Measurements from ENCODE around the gene DNA2.
"Not testable (repeated sequence)": the region's sequence is repeated elsewhere in the genome, so short reads cannot be mapped to it uniquely, and the experiment has no call there.

Gene DNA2

DNA sequence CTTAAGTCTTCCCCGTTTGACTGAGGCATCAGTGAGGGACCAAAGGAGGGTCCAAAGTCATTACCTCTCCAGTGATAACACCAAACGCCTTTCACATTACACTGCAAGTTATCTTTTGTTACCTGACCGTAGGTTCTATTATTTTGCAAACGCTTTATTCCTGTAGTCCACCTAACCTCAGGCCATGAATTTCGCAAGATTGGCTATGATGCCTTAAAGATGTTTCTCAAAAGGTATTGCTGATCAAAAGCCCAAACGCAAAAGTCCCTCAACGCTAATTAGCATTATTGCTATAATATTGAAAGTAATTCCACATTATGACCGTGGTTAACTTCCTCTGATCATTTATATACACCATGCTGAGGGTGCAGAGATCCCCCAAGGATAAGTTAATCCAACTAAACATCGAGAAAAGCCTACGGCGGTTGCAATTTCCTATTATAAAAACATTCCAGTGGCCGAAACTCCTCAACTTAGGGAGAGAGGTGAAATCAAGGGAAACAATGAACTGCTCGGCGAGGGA lies 649 bp downstream of the DNA2 start:
- Histone ChIP-seq H2AFZ (ENCODE audit: low read depth, low read length, severe bottlenecking) (peak overlapping the region; percentile 99), H3F3A (ENCODE audit: insufficient read depth) (peaks cover 7% of the 10 kb centered on the region; the same call in 1 of the 2 replicates), H3K79me2 (ENCODE audit: insufficient read depth, low read length) (peaks cover 37% of the 10 kb centered on the region), H4K20me1 (ENCODE audit: low read depth, low read length) (no peaks in the 10 kb centered on the region; the same call in 1 of the 2 replicates), H3K9ac (ENCODE audit: low read length) (peak overlapping the region; percentile 95), H3K4me2 (ENCODE audit: low read depth, low read length, poor library complexity, severe bottlenecking) (peak overlapping the region; percentile 68), H3K9me3 (ENCODE audit: insufficient read depth, low read length) (no peaks in the 10 kb centered on the region), H3K27ac (ENCODE audit: low read depth, low read length) (peak overlapping the region; percentile 76), H3K9me2 (replicated peaks; ENCODE audit: insufficient read depth, low read length) (no peaks in the 10 kb centered on the region), H3K36me3 (ENCODE audit: low read length) (peaks cover 15% of the 10 kb centered on the region), H3K27me3 (ENCODE audit: low read length) (no peaks in the 10 kb centered on the region), H3K4me3 (ENCODE audit: insufficient read depth, low read length, poor library complexity, severe bottlenecking) (peak overlapping the region; percentile 96)
- TF ChIP-seq EZH2phosphoT487 (conservative IDR thresholded peaks at IDR 0.05; ENCODE audit: low read length): no peak
- TF ChIP-seq, protein P1, sequence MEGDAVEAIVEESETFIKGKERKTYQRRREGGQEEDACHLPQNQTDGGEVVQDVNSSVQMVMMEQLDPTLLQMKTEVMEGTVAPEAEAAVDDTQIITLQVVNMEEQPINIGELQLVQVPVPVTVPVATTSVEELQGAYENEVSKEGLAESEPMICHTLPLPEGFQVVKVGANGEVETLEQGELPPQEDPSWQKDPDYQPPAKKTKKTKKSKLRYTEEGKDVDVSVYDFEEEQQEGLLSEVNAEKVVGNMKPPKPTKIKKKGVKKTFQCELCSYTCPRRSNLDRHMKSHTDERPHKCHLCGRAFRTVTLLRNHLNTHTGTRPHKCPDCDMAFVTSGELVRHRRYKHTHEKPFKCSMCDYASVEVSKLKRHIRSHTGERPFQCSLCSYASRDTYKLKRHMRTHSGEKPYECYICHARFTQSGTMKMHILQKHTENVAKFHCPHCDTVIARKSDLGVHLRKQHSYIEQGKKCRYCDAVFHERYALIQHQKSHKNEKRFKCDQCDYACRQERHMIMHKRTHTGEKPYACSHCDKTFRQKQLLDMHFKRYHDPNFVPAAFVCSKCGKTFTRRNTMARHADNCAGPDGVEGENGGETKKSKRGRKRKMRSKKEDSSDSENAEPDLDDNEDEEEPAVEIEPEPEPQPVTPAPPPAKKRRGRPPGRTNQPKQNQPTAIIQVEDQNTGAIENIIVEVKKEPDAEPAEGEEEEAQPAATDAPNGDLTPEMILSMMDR (IDR thresholded peaks at IDR 0.05; ENCODE audit: insufficient read depth, low read length, poor library complexity, severe bottlenecking): no peak

DNA sequence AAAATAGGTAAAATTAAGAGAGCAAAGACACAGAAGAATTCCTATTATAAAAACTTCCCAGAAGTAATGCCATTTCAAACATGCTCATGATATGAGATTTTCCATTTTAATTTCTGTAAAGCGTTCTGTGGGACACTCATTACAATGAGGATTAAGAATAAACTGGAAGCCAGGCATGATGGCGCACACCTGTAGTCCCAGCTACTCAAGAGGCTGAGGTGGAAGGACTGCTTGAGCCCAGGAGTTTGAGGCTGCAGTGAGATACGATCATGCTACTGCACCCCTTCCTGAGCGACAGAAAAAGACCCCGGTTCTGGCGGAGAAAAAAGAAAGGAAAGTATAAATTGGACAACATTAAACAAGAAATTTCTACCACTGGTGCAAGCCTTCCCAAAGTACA lies 1.5 kb downstream of the DNA2 start:
- Histone ChIP-seq H3F3A (ENCODE audit: insufficient read depth) (peaks cover 12% of the 10 kb centered on the region; the same call in 1 of the 2 replicates), H4K20me1 (ENCODE audit: low read depth, low read length) (no peaks in the 10 kb centered on the region; the same call in 1 of the 2 replicates), H3K4me2 (ENCODE audit: low read depth, low read length, poor library complexity, severe bottlenecking) (peak overlapping the region; percentile 68), H2AFZ (ENCODE audit: low read depth, low read length, severe bottlenecking) (no peak overlapping the region), H3K9me3 (ENCODE audit: insufficient read depth, low read length) (no peaks in the 10 kb centered on the region), H3K27me3 (ENCODE audit: low read length) (no peaks in the 10 kb centered on the region), H3K4me3 (ENCODE audit: insufficient read depth, low read length, poor library complexity, severe bottlenecking) (peak overlapping the region; percentile 96), H3K79me2 (ENCODE audit: insufficient read depth, low read length) (peaks cover 41% of the 10 kb centered on the region), H3K27ac (ENCODE audit: low read depth, low read length) (no peak overlapping the region), H3K36me3 (ENCODE audit: low read length) (peaks cover 22% of the 10 kb centered on the region), H3K9ac (ENCODE audit: low read length) (peak overlapping the region; percentile 95), H3K9me2 (replicated peaks; ENCODE audit: insufficient read depth, low read length) (no peaks in the 10 kb centered on the region)
- TF ChIP-seq, protein P1 (IDR thresholded peaks at IDR 0.05; ENCODE audit: insufficient read depth, low read length, poor library complexity, severe bottlenecking): no peak
- no peak for TF ChIP-seq EZH2phosphoT487 (conservative IDR thresholded peaks at IDR 0.05; ENCODE audit: low read length)

DNA sequence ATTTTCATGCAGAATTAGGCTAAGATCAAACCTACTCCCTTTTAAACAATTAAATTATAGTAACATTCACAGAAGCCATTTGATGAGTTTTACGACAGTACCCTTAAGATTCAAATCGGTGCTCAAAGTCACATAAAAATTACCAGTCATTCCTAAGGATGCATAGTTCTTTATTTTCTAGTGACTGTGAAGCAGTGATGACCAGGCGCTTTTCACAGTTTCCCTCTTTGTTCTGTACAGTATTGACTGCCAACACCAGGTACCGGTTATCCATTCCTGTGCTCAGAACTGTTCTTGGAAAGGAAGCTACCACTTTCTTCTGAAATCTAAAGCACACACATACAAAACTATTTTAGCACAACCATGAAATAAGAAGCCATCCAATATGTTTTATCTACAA lies 1.9 kb downstream of the DNA2 start:
- peaks cover 41% of the 10 kb centered on the region for H3K79me2 ChIP-seq (ENCODE audit: insufficient read depth, low read length)

DNA sequence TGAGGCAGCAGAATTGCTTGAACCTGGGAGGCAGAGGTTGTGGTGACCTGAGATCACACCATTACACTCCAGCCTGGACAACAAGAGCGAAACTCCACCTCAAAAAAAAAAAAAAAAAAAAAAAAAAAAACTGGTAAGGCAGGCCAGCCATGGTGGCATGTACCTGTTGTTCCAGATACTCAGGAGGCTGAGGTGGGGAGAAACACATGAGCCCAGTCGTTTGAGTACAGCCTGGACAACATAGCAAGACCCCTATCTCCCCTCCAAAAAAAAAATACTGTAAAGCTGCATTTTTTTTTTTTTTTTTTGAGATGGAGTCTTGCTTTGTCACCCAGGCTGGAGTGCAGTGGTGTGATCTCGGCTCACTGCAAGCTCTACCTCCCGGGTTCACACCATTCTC lies 7.0 kb downstream of the DNA2 start:
- not testable (repeated sequence) for H3K9me2 ChIP-seq (replicated peaks; ENCODE audit: insufficient read depth, low read length); H3K4me3 ChIP-seq (ENCODE audit: insufficient read depth, low read length, poor library complexity, severe bottlenecking); H3K27me3 ChIP-seq (ENCODE audit: low read length); H3K27ac ChIP-seq (ENCODE audit: low read depth, low read length); H3K4me2 ChIP-seq (ENCODE audit: low read depth, low read length, poor library complexity, severe bottlenecking); H2AFZ ChIP-seq (ENCODE audit: low read depth, low read length, severe bottlenecking); H3K9ac ChIP-seq (ENCODE audit: low read length); H3K9me3 ChIP-seq (ENCODE audit: insufficient read depth, low read length); H3F3A ChIP-seq (ENCODE audit: insufficient read depth); H4K20me1 ChIP-seq (ENCODE audit: low read depth, low read length)
- Histone ChIP-seq H3K79me2 (ENCODE audit: insufficient read depth, low read length) (peaks cover 32% of the 10 kb centered on the region), H3K36me3 (ENCODE audit: low read length) (peaks cover 43% of the 10 kb centered on the region)

More for the DNA sequence above, 1.9 kb downstream of the DNA2 start:
- H3K27me3 ChIP-seq (ENCODE audit: low read length): no peaks in the 10 kb centered on the region
- TF ChIP-seq, protein P1 (IDR thresholded peaks at IDR 0.05; ENCODE audit: insufficient read depth, low read length, poor library complexity, severe bottlenecking): no peak
- TF ChIP-seq EZH2phosphoT487 (conservative IDR thresholded peaks at IDR 0.05; ENCODE audit: low read length): no peak
- no peak overlapping the region for H3K27ac ChIP-seq (ENCODE audit: low read depth, low read length)
- H3K9me3 ChIP-seq (ENCODE audit: insufficient read depth, low read length): no peaks in the 10 kb centered on the region
- no peaks in the 10 kb centered on the region for H3K9me2 ChIP-seq (replicated peaks; ENCODE audit: insufficient read depth, low read length)
- peak overlapping the region; percentile 68 for H3K4me2 ChIP-seq (ENCODE audit: low read depth, low read length, poor library complexity, severe bottlenecking)
- no peaks in the 10 kb centered on the region; the same call in 1 of the 2 replicates for H4K20me1 ChIP-seq (ENCODE audit: low read depth, low read length)
- H2AFZ ChIP-seq (ENCODE audit: low read depth, low read length, severe bottlenecking): no peak overlapping the region
- H3K36me3 ChIP-seq (ENCODE audit: low read length): peaks cover 24% of the 10 kb centered on the region
- H3F3A ChIP-seq (ENCODE audit: insufficient read depth): peaks cover 13% of the 10 kb centered on the region; the same call in 1 of the 2 replicates
- peak overlapping the region; percentile 96 for H3K4me3 ChIP-seq (ENCODE audit: insufficient read depth, low read length, poor library complexity, severe bottlenecking)
- peak overlapping the region; percentile 95 for H3K9ac ChIP-seq (ENCODE audit: low read length)
